ENCODE results near the gene GNAS.

GNAS gene

DNA sequence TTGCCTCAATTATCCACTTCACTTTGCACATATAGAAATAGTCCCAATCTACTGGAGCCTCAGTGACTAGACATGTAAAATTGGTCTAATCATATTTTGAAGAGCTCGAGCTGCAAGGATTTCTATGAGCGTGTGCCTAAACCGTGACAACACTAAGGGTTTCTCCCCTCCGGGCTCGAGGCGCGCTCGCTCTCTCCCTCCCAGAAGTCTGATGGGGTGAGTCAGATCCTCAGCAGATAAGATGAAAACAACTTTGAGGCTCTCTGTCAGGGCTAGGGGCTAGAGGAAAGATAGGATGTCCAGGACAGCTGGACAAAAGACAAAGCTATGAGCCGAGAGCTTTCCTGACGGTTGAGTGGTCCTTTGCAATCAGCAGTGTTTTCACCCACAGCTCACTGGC lies 18.6 kb upstream of the GNAS start:
- Histone ChIP-seq H3K23ac (ENCODE audit: low read length in 2 of 2) (no peak overlapping the region), H2AFZ (ENCODE audit: low read depth, low read length) (no peak overlapping the region), H4K91ac (ENCODE audit: low read length) (no peak overlapping the region), H3K27me3 (ENCODE audit: control insufficient read depth in 1 of 2, insufficient read depth in 1 of 2, low read length in 2 of 2) (peaks cover 11% of the 10 kb centered on the region in 2 experiments), H3K18ac (ENCODE audit: low read depth in 1 of 2, low read length in 2 of 2) (no peak overlapping the region), H3K9ac (ENCODE audit: low read length) (no peak overlapping the region), H2BK15ac (ENCODE audit: low read depth, poor library complexity, severe bottlenecking) (no peak overlapping the region), H3K4me2 (ENCODE audit: low read length, poor library complexity, severe bottlenecking) (no peak overlapping the region), H3K4me3 (ENCODE audit: insufficient read depth in 1 of 2, low read depth in 1 of 2, low read length in 2 of 2) (no peak overlapping the region), H2BK12ac (ENCODE audit: low read length in 2 of 2) (no peak overlapping the region), H3K14ac (ENCODE audit: low read length in 2 of 2) (no peak overlapping the region), H3K27ac (ENCODE audit: low read length, poor library complexity, severe bottlenecking) (no peak overlapping the region), H3K4me1 (ENCODE audit: control insufficient read depth, insufficient read depth, low read depth, low read length) (peaks cover 6% of the 10 kb centered on the region), H3K79me1 (replicated peaks; ENCODE audit: low read length, poor library complexity, severe bottlenecking) (peaks cover 6% of the 10 kb centered on the region), H2AK5ac (ENCODE audit: low read length, severe bottlenecking) (no peak overlapping the region), H2BK120ac (ENCODE audit: low read depth, low read length) (no peak overlapping the region), H4K8ac (ENCODE audit: low read length) (no peak overlapping the region), H3K4ac (ENCODE audit: low read depth in 1 of 2, low read length in 2 of 2) (no peak overlapping the region), H3K9me3 (ENCODE audit: control insufficient read depth, low read length) (no peaks in the 10 kb centered on the region), H3K36me3 (ENCODE audit: control insufficient read depth in 1 of 2, insufficient read depth in 2 of 2, low read depth in 1 of 2, low read length in 2 of 2) (peaks cover 0 to 7% of the 10 kb centered on the region in 2 experiments), H2BK5ac (ENCODE audit: low read depth, low read length, poor library complexity, severe bottlenecking) (no peak overlapping the region)
- peak; percentile 13 for DNase-seq
- 88% methylated on average over 10 of the region's 10 CpGs for WGBS

DNA sequence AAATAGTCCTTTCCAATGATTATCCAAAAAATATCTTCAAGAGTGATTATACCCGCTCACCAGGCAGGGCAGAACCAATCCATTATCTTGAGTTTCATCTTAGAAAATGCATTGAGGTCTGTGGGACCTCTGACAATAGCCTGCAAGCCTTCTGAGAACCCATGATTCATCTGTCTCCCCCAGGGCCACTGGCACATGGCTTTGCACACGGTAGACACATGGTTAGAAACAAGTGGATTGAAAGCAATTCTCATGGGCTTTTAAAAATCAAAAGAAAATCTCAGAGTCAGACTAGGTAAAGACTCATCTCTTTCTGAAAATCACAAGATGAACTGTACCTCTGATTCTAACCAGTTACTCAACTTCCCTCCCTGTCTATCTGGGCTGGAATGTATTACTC lies 17.3 kb upstream of the GNAS start:
- H2BK15ac ChIP-seq (ENCODE audit: low read depth, poor library complexity, severe bottlenecking) = no peak overlapping the region
- H2BK5ac ChIP-seq (ENCODE audit: low read depth, low read length, poor library complexity, severe bottlenecking) = no peak overlapping the region
- H3K36me3 ChIP-seq (ENCODE audit: control insufficient read depth in 1 of 2, insufficient read depth in 2 of 2, low read depth in 1 of 2, low read length in 2 of 2) = peaks cover 0 to 15% of the 10 kb centered on the region in 2 experiments
- no peak for DNase-seq
- peaks cover 12% of the 10 kb centered on the region for H3K4me1 ChIP-seq (ENCODE audit: control insufficient read depth, insufficient read depth, low read depth, low read length)
- H2AFZ ChIP-seq (ENCODE audit: low read depth, low read length) = no peak overlapping the region
- no peak overlapping the region for H3K9ac ChIP-seq (ENCODE audit: low read length)
- H3K9me3 ChIP-seq (ENCODE audit: control insufficient read depth, low read length) = no peaks in the 10 kb centered on the region
- peaks cover 6% of the 10 kb centered on the region for H3K79me1 ChIP-seq (replicated peaks; ENCODE audit: low read length, poor library complexity, severe bottlenecking)
- no peak overlapping the region for H2BK12ac ChIP-seq (ENCODE audit: low read length in 2 of 2)
- H3K23ac ChIP-seq (ENCODE audit: low read length in 2 of 2) = no peak overlapping the region
- H4K91ac ChIP-seq (ENCODE audit: low read length) = no peak overlapping the region
- no peak overlapping the region for H2AK5ac ChIP-seq (ENCODE audit: low read length, severe bottlenecking)
- H3K14ac ChIP-seq (ENCODE audit: low read length in 2 of 2) = no peak overlapping the region
- no peak overlapping the region for H2BK120ac ChIP-seq (ENCODE audit: low read depth, low read length)
- peaks cover 19 to 22% of the 10 kb centered on the region in 2 experiments for H3K27me3 ChIP-seq (ENCODE audit: control insufficient read depth in 1 of 2, insufficient read depth in 1 of 2, low read length in 2 of 2)
- H3K4me2 ChIP-seq (ENCODE audit: low read length, poor library complexity, severe bottlenecking) = no peak overlapping the region
- H3K4ac ChIP-seq (ENCODE audit: low read depth in 1 of 2, low read length in 2 of 2) = no peak overlapping the region
- H3K4me3 ChIP-seq (ENCODE audit: insufficient read depth in 1 of 2, low read depth in 1 of 2, low read length in 2 of 2) = no peak overlapping the region
- no peak overlapping the region for H3K18ac ChIP-seq (ENCODE audit: low read depth in 1 of 2, low read length in 2 of 2)
- H3K27ac ChIP-seq (ENCODE audit: low read length, poor library complexity, severe bottlenecking) = no peak overlapping the region
- 68% methylated on average over 2 of the region's 2 CpGs for WGBS
- no peak overlapping the region for H4K8ac ChIP-seq (ENCODE audit: low read length)

GRCh38 chr20:58836616-58837204 lies 15.8 kb upstream of the GNAS start:
- H2BK120ac ChIP-seq (ENCODE audit: low read depth, low read length) = no peak overlapping the region
- no peak overlapping the region for H3K23ac ChIP-seq (ENCODE audit: low read length in 2 of 2)
- H3K27me3 ChIP-seq (ENCODE audit: control insufficient read depth in 1 of 2, insufficient read depth in 1 of 2, low read length in 2 of 2) = peaks cover 30 to 31% of the 10 kb centered on the region in 2 experiments
- DNase-seq = no peak
- H4K91ac ChIP-seq (ENCODE audit: low read length) = no peak overlapping the region
- peaks cover 15% of the 10 kb centered on the region for H3K79me1 ChIP-seq (replicated peaks; ENCODE audit: low read length, poor library complexity, severe bottlenecking)
- H2AFZ ChIP-seq (ENCODE audit: low read depth, low read length) = no peak overlapping the region
- no peaks in the 10 kb centered on the region for H3K9me3 ChIP-seq (ENCODE audit: control insufficient read depth, low read length)
- 96% methylated on average over 9 of the region's 10 CpGs for WGBS
- no peak overlapping the region for H2AK5ac ChIP-seq (ENCODE audit: low read length, severe bottlenecking)
- H2BK15ac ChIP-seq (ENCODE audit: low read depth, poor library complexity, severe bottlenecking) = no peak overlapping the region
- no peak overlapping the region for H3K14ac ChIP-seq (ENCODE audit: low read length in 2 of 2)
- peaks cover 10% of the 10 kb centered on the region for H3K4me1 ChIP-seq (ENCODE audit: control insufficient read depth, insufficient read depth, low read depth, low read length)
- H3K36me3 ChIP-seq (ENCODE audit: control insufficient read depth in 1 of 2, insufficient read depth in 2 of 2, low read depth in 1 of 2, low read length in 2 of 2) = peaks cover 0 to 30% of the 10 kb centered on the region in 2 experiments
- H3K4me3 ChIP-seq (ENCODE audit: insufficient read depth in 1 of 2, low read depth in 1 of 2, low read length in 2 of 2) = no peak overlapping the region
- H3K4ac ChIP-seq (ENCODE audit: low read depth in 1 of 2, low read length in 2 of 2) = no peak overlapping the region
- H2BK12ac ChIP-seq (ENCODE audit: low read length in 2 of 2) = no peak overlapping the region
- H3K9ac ChIP-seq (ENCODE audit: low read length) = no peak overlapping the region
- no peak overlapping the region for H3K4me2 ChIP-seq (ENCODE audit: low read length, poor library complexity, severe bottlenecking)
- H2BK5ac ChIP-seq (ENCODE audit: low read depth, low read length, poor library complexity, severe bottlenecking) = no peak overlapping the region
- no peak overlapping the region for H4K8ac ChIP-seq (ENCODE audit: low read length)
- H3K18ac ChIP-seq (ENCODE audit: low read depth in 1 of 2, low read length in 2 of 2) = no peak overlapping the region
- no peak overlapping the region for H3K27ac ChIP-seq (ENCODE audit: low read length, poor library complexity, severe bottlenecking)

GRCh38 chr20:58837717-58838116 lies 14.8 kb upstream of the GNAS start:
- WGBS = 83% methylated on average over 1 of the region's 1 CpG
- Histone ChIP-seq H3K4me1 (ENCODE audit: control insufficient read depth, insufficient read depth, low read depth, low read length) (peaks cover 10% of the 10 kb centered on the region), H2BK15ac (ENCODE audit: low read depth, poor library complexity, severe bottlenecking) (no peak overlapping the region)

More at GRCh38 chr20:58837717-58838116, 14.8 kb upstream of the GNAS start:
- H3K27me3 ChIP-seq (ENCODE audit: control insufficient read depth in 1 of 2, insufficient read depth in 1 of 2, low read length in 2 of 2) = peaks cover 35% of the 10 kb centered on the region in 2 experiments
- H4K91ac ChIP-seq (ENCODE audit: low read length) = no peak overlapping the region
- no peak for DNase-seq
- H2AK5ac ChIP-seq (ENCODE audit: low read length, severe bottlenecking) = no peak overlapping the region
- no peaks in the 10 kb centered on the region for H3K9me3 ChIP-seq (ENCODE audit: control insufficient read depth, low read length)
- H3K14ac ChIP-seq (ENCODE audit: low read length in 2 of 2) = no peak overlapping the region
- peaks cover 15% of the 10 kb centered on the region for H3K79me1 ChIP-seq (replicated peaks; ENCODE audit: low read length, poor library complexity, severe bottlenecking)
- H3K4ac ChIP-seq (ENCODE audit: low read depth in 1 of 2, low read length in 2 of 2) = no peak overlapping the region
- no peak overlapping the region for H3K4me3 ChIP-seq (ENCODE audit: insufficient read depth in 1 of 2, low read depth in 1 of 2, low read length in 2 of 2)
- no peak overlapping the region for H2BK5ac ChIP-seq (ENCODE audit: low read depth, low read length, poor library complexity, severe bottlenecking)
- no peak overlapping the region for H3K9ac ChIP-seq (ENCODE audit: low read length)
- H3K36me3 ChIP-seq (ENCODE audit: control insufficient read depth in 1 of 2, insufficient read depth in 2 of 2, low read depth in 1 of 2, low read length in 2 of 2) = peaks cover 0 to 33% of the 10 kb centered on the region in 2 experiments
- no peak overlapping the region for H3K18ac ChIP-seq (ENCODE audit: low read depth in 1 of 2, low read length in 2 of 2)
- no peak overlapping the region for H2BK120ac ChIP-seq (ENCODE audit: low read depth, low read length)
- H2BK12ac ChIP-seq (ENCODE audit: low read length in 2 of 2) = no peak overlapping the region
- H4K8ac ChIP-seq (ENCODE audit: low read length) = no peak overlapping the region
- no peak overlapping the region for H3K27ac ChIP-seq (ENCODE audit: low read length, poor library complexity, severe bottlenecking)
- H3K4me2 ChIP-seq (ENCODE audit: low read length, poor library complexity, severe bottlenecking) = no peak overlapping the region
- H3K23ac ChIP-seq (ENCODE audit: low read length in 2 of 2) = no peak overlapping the region
- no peak overlapping the region for H2AFZ ChIP-seq (ENCODE audit: low read depth, low read length)
